ENCODE data around the gene NPPA.
A peak's percentile ranks its signal among the peaks of the same experiment; 100 is the strongest.
"Not testable (repeated sequence)": the region's sequence is repeated elsewhere in the genome, so short reads cannot be mapped to it uniquely, and the experiment has no call there.

The NPPA gene

DNA sequence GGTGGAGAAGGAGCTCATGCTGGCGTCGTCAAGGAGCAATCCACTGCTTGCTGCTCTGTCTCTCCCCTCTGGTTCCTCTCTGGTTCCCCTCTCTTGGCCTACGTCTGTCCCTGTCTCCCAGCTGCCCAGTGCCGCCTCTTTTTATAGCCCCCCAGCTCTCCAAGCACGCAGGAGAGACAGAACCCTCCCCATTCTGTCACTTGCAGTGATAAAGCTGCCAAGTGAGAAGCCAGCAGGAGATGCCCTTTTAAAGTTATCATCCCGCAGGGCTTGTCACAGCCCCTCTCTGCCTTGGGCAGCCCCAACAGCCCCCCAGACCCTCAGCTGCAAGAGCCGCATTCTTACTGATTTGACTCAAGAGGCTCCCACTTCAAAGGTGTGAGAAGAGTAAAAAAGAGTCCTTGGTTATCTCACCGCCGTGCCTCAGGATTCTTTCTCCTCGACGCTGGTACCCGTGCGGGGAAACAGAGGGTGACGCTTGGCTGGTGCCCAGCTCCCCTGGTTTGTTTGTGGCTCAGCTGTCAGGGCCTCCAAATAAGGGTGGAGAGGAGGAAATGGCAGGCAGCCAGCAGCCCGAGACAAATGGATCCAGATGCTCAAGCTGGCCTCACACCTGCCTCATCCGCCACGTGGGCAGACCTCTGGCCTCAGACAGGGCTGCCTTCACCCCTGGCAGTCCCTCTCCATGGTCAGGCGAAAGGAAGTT lies at the start of gene NPPA:
Gene NPPA, minus strand, starts transcription at position 117 of the 706 bp plus-strand sequence. Its CDS starts 99 bp downstream, at position 18.
- no peak for DNase-seq (ENCODE audit: low read depth in 2 of 2)

DNA sequence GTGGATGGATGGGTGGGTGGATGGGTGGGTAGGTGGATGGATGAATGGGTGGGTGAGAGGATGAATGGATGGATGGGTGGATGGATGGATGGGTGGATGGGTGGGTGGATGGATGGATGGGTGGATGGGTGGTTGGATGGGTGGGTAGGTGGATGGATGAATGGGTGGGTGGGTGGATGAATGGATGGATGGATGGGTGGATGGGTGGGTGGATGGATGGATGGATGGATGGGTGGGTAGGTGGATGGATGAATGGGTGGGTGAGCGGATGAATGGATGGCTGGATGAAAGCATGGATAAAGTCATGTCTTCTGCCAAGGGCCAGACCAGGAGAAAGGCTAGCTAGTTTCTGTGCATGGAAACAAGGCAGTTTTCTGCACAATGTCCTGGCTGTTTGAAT lies 46.9 kb upstream of the NPPA start:
- not testable (repeated sequence) for DNase-seq (ENCODE audit: low read depth in 2 of 2)

DNA sequence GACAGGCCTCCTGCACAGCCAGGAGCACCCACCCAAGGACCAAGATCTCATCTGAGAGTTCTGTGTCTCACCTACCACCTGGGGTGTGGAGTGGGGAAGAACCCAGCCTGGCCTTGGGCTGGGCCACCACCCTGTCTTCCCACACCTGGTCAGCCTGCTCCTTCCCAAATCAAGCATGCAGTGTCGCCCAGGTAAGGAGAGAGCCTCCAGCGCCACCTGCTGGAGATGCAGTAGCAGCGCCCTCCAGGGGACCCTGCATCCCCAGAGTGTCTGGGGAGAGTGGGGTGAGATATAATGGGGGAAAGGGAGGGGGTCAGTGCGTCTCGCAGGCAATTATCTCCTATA lies 46.3 kb upstream of the NPPA start:
- DNase-seq (ENCODE audit: low read depth in 2 of 2), result peak; percentile 53 to 60

DNA sequence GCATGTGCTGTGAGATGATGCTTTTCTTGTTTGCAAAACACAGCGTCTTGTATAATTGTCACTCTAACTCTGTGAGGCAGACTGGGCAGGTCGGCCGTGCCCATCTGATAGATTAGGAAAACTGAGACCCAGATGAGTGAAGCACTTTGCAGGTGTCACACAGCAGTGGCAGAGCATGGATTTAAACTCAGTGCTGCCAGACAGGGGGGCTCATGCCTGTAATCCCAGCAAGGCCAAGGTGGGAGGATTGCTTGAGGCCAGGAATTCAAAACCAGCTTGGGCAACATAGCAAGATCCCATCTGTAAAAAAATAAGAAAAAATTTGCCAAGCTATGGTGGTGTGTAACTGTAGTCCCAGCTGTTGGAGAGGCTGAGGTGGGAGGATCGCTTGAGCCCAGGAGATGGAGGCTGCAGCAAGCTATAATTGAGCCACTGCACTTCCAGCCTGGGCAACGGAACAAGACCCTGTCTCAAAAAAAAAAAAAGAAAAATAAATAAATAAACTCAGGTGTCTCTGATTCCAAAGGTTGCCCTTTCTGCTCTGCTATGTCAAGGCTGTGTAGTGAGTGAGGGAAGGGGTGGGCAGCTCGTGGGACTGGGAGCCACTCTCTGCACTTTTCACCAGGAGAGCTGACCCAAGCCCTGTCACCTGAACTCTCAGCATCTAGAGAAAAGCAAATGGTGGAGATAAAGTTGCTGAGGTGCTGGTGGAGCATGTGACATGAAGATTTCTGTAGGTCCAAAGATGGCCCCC lies 44.0 kb upstream of the NPPA start:
- DNase-seq (ENCODE audit: low read depth in 2 of 2), result no peak

DNA sequence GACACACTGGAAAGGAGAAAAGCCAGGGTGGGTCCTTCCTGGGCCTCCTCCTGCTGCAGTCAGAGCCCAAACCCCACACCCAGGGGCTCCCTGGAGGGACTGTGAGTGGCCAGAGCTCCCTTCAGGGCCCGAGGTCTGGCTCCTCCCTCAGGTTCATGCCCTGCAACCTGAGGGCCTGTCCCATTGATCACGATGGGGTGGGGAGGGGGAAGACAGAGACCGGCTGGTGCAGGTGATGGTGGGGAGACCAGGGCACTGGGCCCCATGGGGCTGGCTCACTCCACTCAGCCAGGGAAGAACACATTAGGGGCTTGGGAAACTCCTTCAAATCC lies 41.3 kb upstream of the NPPA start:
- no peak for DNase-seq (ENCODE audit: low read depth in 2 of 2)

DNA sequence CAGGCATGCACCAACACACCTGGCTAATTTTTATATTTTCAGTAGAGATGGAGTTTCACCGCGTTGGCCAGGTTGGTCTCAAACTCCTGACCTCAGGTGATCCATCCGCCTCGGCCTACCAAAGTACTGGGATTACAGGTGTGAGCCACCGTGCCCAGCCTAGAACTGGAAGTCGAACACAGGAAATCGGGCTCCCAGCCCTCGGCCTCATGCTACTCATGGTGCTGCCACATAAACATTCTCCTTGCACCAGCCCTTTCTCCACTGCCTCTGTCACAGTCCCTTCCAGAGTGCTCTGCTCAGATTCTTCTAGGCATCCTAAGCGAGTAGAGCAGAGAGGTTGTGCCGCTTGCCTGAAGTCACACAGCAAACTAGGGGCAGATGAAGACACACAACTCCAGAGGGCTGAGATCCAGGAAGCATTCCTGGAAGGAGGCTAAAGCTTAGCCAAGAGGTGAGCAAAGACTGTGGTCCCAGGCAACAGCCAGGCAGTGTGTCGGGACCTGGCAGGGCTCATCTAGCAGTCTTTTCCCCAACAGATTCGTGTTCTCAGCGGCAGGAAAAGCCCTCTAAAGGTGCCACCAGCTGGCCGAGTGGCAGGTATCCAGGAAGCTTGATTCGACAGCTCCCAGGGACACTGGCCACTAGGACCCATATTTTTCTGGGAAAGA lies 40.8 kb upstream of the NPPA start:
- DNase-seq (ENCODE audit: low read depth in 2 of 2), result no peak

DNA sequence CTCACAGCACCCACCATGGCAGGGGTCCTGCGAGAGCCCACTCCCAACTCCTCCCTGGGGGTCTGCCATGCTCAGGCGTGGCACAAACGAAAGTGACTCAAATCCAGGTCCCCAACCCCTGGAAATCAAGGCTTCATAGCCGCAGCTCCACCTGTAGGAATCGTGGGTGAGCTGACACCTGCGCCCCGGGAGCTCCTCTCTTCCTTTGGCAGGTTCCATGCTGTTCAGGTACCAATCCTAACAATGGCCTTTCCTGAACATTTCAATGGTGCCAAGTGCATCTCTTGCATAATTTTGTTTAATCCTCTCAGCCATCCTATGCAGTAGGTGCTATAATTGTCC lies 40.1 kb upstream of the NPPA start:
- no peak for DNase-seq (ENCODE audit: low read depth in 2 of 2)

DNA sequence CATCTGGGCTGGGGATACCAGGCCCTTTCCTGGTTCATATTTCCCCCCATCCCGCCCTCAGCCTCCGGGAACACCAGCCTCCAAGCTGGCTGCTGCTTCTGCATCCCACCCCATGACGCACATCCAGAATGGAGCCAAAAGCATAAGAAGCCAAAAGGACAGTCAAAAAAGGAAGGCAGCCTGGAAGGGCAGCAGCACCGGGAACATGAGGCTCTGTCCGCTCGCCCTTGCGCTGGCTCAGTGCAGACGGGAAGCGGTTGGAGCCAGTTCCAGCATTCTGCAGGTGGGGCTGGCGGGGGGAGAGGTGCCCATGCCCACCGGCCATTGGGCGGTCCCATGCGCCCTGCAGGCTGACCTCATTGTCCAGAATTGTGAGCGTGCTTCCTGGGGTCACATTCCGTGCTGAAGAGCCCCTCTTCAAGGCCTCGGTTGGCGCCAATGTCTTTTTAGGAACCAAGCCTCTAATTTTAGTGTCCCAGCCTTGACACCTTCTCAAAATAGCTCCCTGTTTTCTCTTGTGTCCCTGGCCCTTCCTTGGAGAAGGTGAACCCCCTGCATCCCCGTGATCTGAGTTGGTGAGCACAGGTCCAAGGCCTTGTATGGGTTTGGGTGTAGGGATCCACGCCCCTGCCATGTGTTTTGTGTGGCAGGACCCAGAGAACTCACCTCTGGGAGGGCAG lies 39.5 kb upstream of the NPPA start:
- DNase-seq (ENCODE audit: low read depth in 2 of 2), result no peak

DNA sequence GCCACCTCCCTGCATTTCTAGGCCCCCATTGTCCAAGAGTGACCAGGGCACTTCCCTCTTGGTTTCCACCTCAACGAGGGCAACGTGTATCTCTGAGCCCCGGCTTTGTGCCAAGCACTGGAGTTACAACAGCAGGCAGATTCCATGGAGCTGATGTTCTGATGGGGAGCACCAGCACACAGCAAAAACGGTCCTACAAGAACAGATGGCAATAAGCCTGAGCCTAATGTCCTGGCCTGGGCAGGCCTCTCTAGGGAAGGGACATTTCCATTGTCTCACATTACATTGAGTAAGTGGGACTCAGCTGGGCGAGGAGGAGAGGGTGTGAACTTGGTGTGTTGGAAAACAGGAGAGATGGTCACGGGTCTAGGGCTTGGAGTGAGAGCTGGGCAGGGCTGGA lies 38.3 kb upstream of the NPPA start:
- DNase-seq (ENCODE audit: low read depth in 2 of 2), result no peak

DNA sequence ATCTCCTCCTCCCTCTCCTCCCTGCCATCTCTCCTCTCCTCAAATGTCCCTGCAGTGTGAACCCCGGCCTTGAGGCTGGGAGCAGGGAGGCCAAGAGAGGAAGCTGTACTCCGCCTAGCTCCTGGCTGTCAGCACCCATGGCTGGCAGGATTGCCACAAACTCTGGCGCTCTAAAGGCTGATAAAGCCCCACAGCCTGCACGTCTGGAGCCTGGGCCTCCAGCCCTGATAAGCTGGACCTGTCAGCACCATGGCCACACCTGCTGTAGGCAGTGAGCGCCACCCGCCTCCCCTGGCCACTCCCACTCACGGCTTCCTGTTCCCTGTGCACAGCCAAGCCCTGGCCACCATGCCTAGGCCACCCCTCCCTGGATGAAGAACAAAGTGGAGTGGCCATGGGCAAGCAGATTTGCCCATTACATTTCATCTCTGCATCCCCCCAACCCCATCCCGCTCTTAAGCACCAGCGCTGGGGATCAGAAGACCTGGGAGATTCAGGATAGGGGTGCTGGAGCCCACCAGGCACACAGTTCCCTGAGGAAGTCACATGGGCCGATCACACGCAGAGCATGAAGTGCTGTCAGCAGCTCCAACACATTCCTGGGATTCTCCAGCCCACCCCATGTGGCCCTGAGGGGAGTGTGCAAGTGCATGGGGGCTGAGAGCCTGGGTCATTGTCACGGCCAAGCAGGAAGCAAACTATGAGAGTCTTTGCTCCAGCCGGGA lies 35.4 kb upstream of the NPPA start:
- no peak for DNase-seq (ENCODE audit: low read depth in 2 of 2)

DNA sequence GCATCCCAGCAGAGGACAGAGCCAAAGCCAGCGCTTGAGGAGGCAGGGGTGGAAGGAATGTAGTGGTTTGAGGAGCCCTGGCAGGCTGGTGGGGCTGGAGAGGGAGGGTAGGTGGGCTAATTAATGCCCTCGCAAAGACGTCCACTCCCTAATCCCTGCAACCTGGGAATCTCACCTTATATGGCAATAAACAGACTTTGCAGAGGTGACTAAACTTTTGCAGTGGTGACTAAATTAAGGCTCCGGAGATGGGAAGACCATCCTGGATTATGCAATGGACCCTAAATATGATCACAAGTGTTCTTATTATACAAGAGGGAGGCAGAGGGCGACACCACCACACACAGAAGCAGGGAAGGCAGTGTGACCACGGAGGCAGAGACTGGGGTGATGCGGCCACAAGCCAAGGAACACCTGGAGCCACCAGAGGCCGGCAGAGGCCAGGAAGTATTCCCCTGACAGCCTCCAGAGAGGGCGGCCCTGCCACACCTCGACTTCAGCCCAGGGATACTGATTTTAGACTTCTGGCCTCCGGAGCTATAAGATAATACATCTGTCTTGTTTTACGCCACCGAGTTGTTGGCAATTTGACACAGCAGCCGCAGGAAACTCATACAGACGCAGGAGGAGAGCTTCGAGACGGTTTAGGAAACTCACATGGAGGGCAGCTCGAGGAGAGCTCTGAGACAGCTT lies 34.3 kb upstream of the NPPA start:
- DNase-seq (ENCODE audit: low read depth in 2 of 2), result no peak

DNA sequence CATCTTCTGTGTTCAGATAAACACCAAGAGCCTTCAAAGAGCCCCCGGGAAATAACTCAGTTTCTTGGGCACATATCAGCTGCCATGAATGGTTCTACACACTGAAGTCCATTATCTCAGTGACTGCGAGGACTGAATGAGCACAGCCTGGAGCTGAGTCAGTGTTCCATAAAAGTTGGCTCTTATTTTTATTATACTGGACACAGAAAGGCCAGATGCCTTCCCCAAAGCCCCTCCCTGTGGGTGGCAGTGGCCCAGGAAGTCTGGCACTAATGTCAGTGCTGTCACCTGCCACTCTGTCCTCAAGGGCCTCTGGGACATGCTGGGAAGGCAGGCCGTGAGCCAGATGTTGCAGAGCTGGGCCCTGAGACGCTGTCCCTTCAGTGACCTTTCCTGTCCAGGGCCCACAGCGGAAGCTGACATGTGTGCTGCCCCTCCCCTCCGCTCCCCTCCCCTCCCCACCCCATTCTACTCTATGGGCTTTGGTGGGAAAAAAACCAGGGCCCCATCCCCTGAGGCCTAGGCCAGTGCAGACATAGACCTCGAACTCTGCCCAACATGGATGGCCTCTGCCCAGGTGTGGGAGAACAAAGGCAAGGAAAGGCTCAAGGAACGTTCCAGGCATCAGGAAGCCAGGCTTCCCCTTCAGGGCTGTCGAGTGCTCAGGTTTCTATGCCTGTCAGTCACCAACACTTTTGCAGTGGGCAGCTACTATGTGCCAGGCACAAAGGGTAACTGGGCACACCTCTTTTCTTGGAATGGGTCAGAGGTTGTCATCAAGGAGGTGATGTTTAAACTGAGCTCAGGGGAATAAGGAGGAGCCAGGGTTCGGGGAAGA lies 33.5 kb upstream of the NPPA start:
- DNase-seq (ENCODE audit: low read depth in 2 of 2), result no peak

DNA sequence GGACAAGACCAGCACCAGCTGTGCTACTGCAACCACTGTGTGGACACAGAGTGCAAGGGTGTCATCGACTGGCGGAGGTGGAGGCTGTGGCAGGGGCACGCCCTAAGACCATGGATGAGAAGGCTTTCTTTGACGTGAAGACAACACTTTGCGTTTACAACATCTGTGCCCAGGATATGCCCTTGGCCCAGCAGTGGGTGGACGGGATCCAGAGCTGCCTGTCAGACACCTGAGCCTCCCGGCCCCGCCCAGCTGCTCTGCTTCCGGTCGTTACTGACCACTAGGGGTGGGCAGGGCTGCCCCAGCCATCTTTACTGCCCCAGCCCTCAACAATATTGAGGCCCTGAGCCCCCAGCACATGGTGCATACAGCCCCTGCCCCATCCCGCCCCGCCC lies 32.6 kb upstream of the NPPA start:
- no peak for DNase-seq (ENCODE audit: low read depth in 2 of 2)

DNA sequence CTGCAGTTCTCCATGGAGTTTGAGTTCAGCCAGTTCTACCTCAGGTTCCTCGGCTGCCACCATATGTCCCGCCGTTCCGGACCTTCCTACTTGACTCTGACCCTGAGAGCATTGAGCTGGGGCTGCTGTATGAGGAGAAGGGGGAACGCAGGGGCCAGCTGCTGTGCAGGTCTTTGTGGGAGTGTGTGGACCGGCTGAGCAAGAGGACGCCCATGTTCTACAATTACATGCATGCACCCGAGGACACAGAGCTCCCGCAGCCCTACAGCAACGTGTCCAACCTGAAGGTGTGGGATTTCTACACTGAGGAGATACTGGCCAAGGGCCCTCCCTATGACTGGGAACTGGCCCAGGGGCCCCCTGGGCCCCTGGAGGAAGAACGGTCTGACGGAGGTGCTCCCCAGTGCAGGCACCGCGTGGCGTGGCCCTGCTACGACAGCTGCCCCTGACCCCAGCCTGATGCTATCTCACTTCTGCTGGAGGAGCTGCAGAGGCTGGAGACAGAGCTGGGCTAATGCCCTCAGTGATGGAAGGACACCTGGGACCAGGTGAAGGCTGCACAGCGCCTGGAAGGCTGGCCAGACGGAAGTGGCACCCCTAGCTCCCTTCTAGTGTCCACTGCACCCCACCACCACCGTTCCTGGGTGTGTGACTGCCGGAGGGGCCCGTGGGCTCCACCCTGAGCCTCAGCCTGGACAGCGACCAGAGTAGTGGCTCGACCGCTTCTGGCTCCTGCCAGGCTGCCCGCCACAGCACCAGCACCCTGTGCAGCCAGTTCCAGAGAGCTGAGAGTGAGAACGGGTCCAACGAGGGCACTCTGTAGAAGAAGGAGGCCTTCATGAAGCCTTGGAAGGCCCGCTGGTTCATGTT lies 32.0 kb upstream of the NPPA start:
- DNase-seq (ENCODE audit: low read depth in 2 of 2), result no peak

DNA sequence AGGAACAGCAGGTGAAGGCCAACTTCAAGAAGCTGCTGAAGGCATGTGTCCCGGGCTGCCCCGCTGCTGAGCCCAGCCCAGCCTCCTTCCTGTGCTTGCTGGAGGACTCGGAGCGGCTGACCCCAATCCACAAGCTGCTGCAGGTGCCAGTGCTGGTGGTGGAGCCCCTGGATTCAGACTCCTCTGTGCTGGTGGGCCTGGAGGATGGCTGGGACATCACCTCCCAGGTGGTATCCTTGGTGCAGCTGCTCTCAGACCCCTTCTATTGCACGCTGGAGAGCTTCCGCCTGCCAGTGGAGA lies 31.3 kb upstream of the NPPA start:
- DNase-seq (ENCODE audit: low read depth in 2 of 2), result no peak

DNA sequence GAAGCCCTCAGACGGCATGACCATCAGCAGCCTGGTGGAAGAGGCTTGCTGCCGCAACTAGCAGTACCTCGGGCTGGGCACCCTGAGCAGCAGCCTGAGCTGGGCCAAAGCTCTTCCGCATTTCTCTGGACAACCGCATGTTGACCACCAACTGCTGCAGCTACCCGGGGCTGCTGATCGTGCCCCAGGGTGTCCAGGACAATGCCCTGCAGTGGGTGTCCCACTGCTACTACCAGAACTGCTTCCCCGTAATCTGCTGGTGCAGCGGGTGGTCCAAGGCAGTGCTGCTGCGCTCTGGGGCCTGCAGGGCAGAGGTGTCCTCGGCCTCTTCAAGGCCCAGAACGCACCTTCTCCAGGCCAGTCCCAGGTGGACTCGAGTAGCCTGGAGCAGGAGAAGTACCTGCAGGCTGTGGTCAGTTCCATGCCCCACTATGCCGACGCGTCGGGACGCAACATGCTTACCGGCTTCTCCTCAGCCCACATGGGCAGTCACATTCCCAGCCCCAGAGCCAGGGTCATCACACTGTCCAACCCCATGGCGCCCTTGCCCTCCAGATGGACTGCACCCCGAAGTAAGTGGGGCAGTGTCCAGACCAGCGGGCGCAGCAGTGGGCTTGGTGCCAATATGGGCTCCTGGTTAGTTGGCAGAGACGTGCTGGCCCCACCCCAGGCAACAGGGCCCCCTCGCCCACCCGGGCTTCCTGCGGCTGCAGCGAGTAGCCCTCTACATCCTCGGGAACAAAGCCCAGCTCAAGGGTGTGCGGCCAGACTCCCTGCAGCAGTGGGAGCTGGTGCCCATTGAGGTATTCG lies 30.7 kb upstream of the NPPA start:
- no peak for DNase-seq (ENCODE audit: low read depth in 2 of 2)

DNA sequence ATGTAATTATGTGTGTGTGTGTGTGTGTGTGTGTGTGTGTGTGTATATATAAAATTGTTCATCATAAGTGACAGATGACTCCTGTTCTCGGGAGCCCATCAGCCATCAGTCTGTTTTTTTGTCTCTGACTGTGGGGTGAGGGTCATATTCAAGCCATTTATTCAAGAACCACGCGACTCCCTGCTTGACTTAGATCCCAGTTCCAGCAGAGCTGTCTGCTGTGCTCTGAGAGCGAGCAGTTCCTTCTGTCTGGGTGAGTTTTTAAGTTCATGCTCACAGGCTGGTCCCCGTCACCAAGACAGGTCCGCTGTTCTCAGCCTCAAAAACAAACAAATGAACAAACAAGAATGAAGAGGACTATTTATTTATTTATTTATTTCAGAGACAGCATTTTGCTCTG lies 29.5 kb upstream of the NPPA start:
- DNase-seq (ENCODE audit: low read depth in 2 of 2), result no peak

DNA sequence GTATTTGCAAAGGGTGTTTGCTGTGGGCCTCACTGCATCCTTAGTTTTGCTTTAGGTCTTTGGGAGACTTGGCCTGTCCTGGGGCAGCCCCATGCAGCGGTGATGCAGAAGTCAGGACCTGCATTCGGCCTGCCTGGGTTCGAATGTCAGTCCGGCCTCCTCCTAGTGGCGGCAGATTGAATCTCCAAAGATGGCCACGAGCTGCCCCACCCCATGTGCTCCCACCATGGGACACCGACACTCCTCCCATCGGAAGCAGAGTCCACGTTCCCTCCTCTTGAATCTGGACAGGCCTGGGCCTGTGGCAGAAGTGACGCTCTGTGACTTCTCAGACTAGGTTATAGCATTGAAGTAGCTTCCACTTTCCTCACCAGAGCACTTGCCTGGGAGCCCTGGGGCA lies 27.5 kb upstream of the NPPA start:
- no peak for DNase-seq (ENCODE audit: low read depth in 2 of 2)

DNA sequence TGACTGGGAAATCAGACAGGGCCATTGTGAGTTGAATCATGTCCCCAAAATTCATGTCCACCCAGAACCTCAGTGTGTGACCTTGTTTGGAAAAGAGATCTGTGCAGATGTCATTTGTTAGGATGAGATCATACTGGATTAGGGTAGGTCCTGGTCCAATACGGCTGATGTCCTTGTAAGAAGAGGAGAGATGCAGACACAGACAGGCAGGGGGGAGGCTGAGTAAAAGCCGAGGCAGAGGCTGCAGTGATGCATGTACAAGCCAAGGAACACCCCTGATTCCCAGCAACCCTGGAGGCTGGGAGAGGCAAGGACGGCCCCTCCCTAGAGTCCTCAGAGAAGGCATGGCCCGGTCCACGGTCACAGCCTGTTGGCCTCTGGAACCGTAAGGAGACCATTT lies 27.0 kb upstream of the NPPA start:
- no peak for DNase-seq (ENCODE audit: low read depth in 2 of 2)
